HG03060 (cell line): Measurements from ENCODE around the gene DHX29.
"Not testable (repeated sequence)": the region's sequence is repeated elsewhere in the genome, so short reads cannot be mapped to it uniquely, and the experiment has no call there.

Source experiments
- ATAC-seq: cut with Tn5 transposase; IDR thresholded peaks from one replicate; pipeline ENCODE4 v1.9.1; 2021; ENCODE audit warnings: low read depth, moderate number of reproducible peaks; ENCODE audit not compliant: unreplicated experiment

DHX29 gene

GRCh38 chr5:55307383-55308253 is at the start of gene DHX29, which contains the start of gene MTREX:
DHX29 (minus strand) TSS chr5:55307694; CDS start chr5:55307573, 121 bp downstream.
MTREX (plus strand) TSS chr5:55307989; CDS start chr5:55308014, 25 bp downstream.
- ATAC-seq: peak; percentile 76

GRCh38 chr5:55356896-55357295 is 49.4 kb upstream of the DHX29 start:
- no peak for ATAC-seq

GRCh38 chr5:55350754-55351153 is 43.3 kb upstream of the DHX29 start:
- no peak for ATAC-seq

- ATAC-seq: no peak
Measured at GRCh38 chr5:55347786-55348185, 40.3 kb upstream of the DHX29 start.

- no peak for ATAC-seq
Measured at GRCh38 chr5:55345327-55345726, 37.8 kb upstream of the DHX29 start.

- ATAC-seq: no peak
Measured at GRCh38 chr5:55344392-55344992, 37.0 kb upstream of the DHX29 start.

GRCh38 chr5:55343609-55344008 is 36.1 kb upstream of the DHX29 start:
- ATAC-seq: no peak

GRCh38 chr5:55343107-55343506 is 35.6 kb upstream of the DHX29 start:
- no peak for ATAC-seq

- ATAC-seq: no peak
Measured at GRCh38 chr5:55338810-55339243, 31.3 kb upstream of the DHX29 start.

- ATAC-seq: no peak
Measured at GRCh38 chr5:55338092-55338613, 30.7 kb upstream of the DHX29 start.

GRCh38 chr5:55333811-55334210 is 26.3 kb upstream of the DHX29 start:
- ATAC-seq: no peak

- no peak for ATAC-seq
Measured at GRCh38 chr5:55333017-55333416, 25.5 kb upstream of the DHX29 start.

GRCh38 chr5:55331321-55331720 is 23.8 kb upstream of the DHX29 start:
- no peak for ATAC-seq

- ATAC-seq: no peak
Measured at GRCh38 chr5:55327281-55327680, 19.8 kb upstream of the DHX29 start.

GRCh38 chr5:55325621-55326020 is 18.1 kb upstream of the DHX29 start:
- no peak for ATAC-seq

GRCh38 chr5:55324815-55325418 is 17.4 kb upstream of the DHX29 start:
- no peak for ATAC-seq

GRCh38 chr5:55324006-55324405 is 16.5 kb upstream of the DHX29 start:
- ATAC-seq: no peak

GRCh38 chr5:55320571-55320970 is 13.1 kb upstream of the DHX29 start:
- no peak for ATAC-seq

GRCh38 chr5:55319491-55319890 is 12.0 kb upstream of the DHX29 start:
- no peak for ATAC-seq

- ATAC-seq: not testable (repeated sequence)
Measured at GRCh38 chr5:55318237-55318636, 10.7 kb upstream of the DHX29 start.

- ATAC-seq: no peak
Measured at GRCh38 chr5:55316837-55317236, 9.3 kb upstream of the DHX29 start.
